Measurements from ENCODE around the gene ZSWIM4. TPM values are rescaled to one million over a fixed set of nuclear protein-coding genes. Genes with fewer than 3 reads are reported as not detected.
"Not testable (repeated sequence)": the region's sequence is repeated elsewhere in the genome, so short reads cannot be mapped to it uniquely, and the experiment has no call there.

ZSWIM4 gene
- total RNA-seq, 1 donor from 2014 or later, result 23.6 TPM

- peaks cover 32% of the 10 kb centered on the region for H3K4me1 Mint-ChIP-seq
- peak; percentile 79 to 90 for DNase-seq (ENCODE audit: low spot score in 2 of 2, unreplicated experiment in 2 of 2)
- no peaks in the 10 kb centered on the region for H3K36me3 Mint-ChIP-seq
- peak overlapping the region; percentile 99 for H3K27ac Mint-ChIP-seq
- TF ChIP-seq CTCF (IDR thresholded peaks at IDR 0.05; ENCODE audit: unreplicated experiment), result no peak
- peak overlapping the region; percentile 48 for H3K4me3 Mint-ChIP-seq
- H3K9me3 Mint-ChIP-seq, result no peaks in the 10 kb centered on the region
- H3K27me3 Mint-ChIP-seq (ENCODE audit: low read depth), result no peaks in the 10 kb centered on the region
Measured at GRCh38 chr19:13849991-13850909, 55.0 kb downstream of the ZSWIM4 start.

- no peaks in the 10 kb centered on the region for H3K36me3 Mint-ChIP-seq
- no peak for TF ChIP-seq CTCF (IDR thresholded peaks at IDR 0.05; ENCODE audit: unreplicated experiment)
- DNase-seq (ENCODE audit: low spot score in 2 of 2, unreplicated experiment in 2 of 2), result peak in 1 of 2 experiments; percentile 70
- peak overlapping the region; percentile 48 for H3K4me3 Mint-ChIP-seq
- H3K27me3 Mint-ChIP-seq (ENCODE audit: low read depth), result no peaks in the 10 kb centered on the region
- no peaks in the 10 kb centered on the region for H3K9me3 Mint-ChIP-seq
- H3K4me1 Mint-ChIP-seq, result peaks cover 29% of the 10 kb centered on the region
- H3K27ac Mint-ChIP-seq, result peak overlapping the region; percentile 99
Measured at GRCh38 chr19:13850910-13851733, 55.9 kb downstream of the ZSWIM4 start.

GRCh38 chr19:13851734-13852114 lies 56.5 kb downstream of the ZSWIM4 start:
- peak overlapping the region; percentile 99 for H3K27ac Mint-ChIP-seq
- not testable (repeated sequence) for H3K36me3 Mint-ChIP-seq; H3K4me3 Mint-ChIP-seq; H3K9me3 Mint-ChIP-seq; DNase-seq (ENCODE audit: low spot score in 2 of 2, unreplicated experiment in 2 of 2); H3K27me3 Mint-ChIP-seq (ENCODE audit: low read depth)
- H3K4me1 Mint-ChIP-seq, result peaks cover 26% of the 10 kb centered on the region

GRCh38 chr19:13852171-13852707 lies 57.0 kb downstream of the ZSWIM4 start:
- peak overlapping the region; percentile 16 for H3K27ac Mint-ChIP-seq
- not testable (repeated sequence) for H3K27me3 Mint-ChIP-seq (ENCODE audit: low read depth); H3K9me3 Mint-ChIP-seq; H3K36me3 Mint-ChIP-seq; H3K4me3 Mint-ChIP-seq; DNase-seq (ENCODE audit: low spot score in 2 of 2, unreplicated experiment in 2 of 2)
- peaks cover 24% of the 10 kb centered on the region for H3K4me1 Mint-ChIP-seq

GRCh38 chr19:13856497-13856896 lies 61.3 kb downstream of the ZSWIM4 start:
- no peak for DNase-seq (ENCODE audit: low spot score in 2 of 2, unreplicated experiment in 2 of 2)
- peak overlapping the region; percentile 75 for H3K27ac Mint-ChIP-seq
- H3K27me3 Mint-ChIP-seq (ENCODE audit: low read depth), result no peaks in the 10 kb centered on the region
- no peak for TF ChIP-seq CTCF (IDR thresholded peaks at IDR 0.05; ENCODE audit: unreplicated experiment)
- no peak overlapping the region for H3K4me3 Mint-ChIP-seq
- no peaks in the 10 kb centered on the region for H3K9me3 Mint-ChIP-seq
- H3K36me3 Mint-ChIP-seq, result no peaks in the 10 kb centered on the region
- peaks cover 16% of the 10 kb centered on the region for H3K4me1 Mint-ChIP-seq

GRCh38 chr19:13859361-13859880 lies 64.2 kb downstream of the ZSWIM4 start:
- H3K27me3 Mint-ChIP-seq (ENCODE audit: low read depth), result no peaks in the 10 kb centered on the region
- no peak overlapping the region for H3K4me3 Mint-ChIP-seq
- H3K4me1 Mint-ChIP-seq, result peaks cover 28% of the 10 kb centered on the region
- no peaks in the 10 kb centered on the region for H3K9me3 Mint-ChIP-seq
- TF ChIP-seq CTCF (IDR thresholded peaks at IDR 0.05; ENCODE audit: unreplicated experiment), result no peak
- peak overlapping the region; percentile 2 for H3K27ac Mint-ChIP-seq
- no peaks in the 10 kb centered on the region for H3K36me3 Mint-ChIP-seq
- no peak for DNase-seq (ENCODE audit: low spot score in 2 of 2, unreplicated experiment in 2 of 2)

All from mesothelial cell of epicardium (in vitro differentiated cells).